ENCODE measurements around the gene CASP7.

DNA sequence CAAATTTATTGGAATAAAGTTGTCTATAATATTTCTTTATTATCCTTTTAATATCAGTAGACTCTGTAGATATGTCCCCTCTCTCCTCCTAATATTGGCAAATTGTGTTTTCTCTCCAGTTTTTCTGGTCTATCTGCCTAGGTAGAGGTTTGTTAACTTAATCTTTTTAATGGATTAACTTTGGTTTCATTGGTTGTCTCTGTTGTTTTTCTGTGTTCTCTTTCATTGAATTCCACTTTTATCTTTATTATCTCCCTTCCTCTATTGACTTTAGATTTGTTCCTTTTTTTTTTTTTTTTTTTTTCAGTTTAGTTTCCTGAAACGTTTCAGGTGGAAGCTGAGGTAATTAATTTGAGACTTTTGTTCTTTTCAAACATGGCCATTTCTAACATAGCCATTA, 82.4 kb downstream of the CASP7 start:
- TF ChIP-seq POLR2A (IDR thresholded peaks at IDR 0.05; ENCODE audit: low read depth) (no peak), POLR2AphosphoS5 (IDR thresholded peaks at IDR 0.05) (no peak)
- TF ChIP-seq, protein P1, sequence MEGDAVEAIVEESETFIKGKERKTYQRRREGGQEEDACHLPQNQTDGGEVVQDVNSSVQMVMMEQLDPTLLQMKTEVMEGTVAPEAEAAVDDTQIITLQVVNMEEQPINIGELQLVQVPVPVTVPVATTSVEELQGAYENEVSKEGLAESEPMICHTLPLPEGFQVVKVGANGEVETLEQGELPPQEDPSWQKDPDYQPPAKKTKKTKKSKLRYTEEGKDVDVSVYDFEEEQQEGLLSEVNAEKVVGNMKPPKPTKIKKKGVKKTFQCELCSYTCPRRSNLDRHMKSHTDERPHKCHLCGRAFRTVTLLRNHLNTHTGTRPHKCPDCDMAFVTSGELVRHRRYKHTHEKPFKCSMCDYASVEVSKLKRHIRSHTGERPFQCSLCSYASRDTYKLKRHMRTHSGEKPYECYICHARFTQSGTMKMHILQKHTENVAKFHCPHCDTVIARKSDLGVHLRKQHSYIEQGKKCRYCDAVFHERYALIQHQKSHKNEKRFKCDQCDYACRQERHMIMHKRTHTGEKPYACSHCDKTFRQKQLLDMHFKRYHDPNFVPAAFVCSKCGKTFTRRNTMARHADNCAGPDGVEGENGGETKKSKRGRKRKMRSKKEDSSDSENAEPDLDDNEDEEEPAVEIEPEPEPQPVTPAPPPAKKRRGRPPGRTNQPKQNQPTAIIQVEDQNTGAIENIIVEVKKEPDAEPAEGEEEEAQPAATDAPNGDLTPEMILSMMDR (IDR thresholded peaks at IDR 0.05), result no peak
